Neutrophil (primary cell): ENCODE results near the gene WBP2.

Experiments
- H3K27ac ChIP-seq: fragments of 200-600 bp; sonication (generic); 2 replicates; pipeline ENCODE4 v1.5.1; 2016; ENCODE audit warnings: mild to moderate bottlenecking, moderate library complexity
- H3K27me3 ChIP-seq: fragments of 200-600 bp; sonication (generic); 2 replicates; pipeline ENCODE4 v1.6.0; 2016; ENCODE audit warnings: mild to moderate bottlenecking
- H3K36me3 ChIP-seq: fragments of 200-600 bp; sonication (generic); 2 replicates; pipeline ENCODE4 v1.5.1; 2017
- H3K4me1 ChIP-seq, 2 experiments: fragments of 200-600 bp in 1 of 2; sonication (generic) in 1 of 2; 1 replicate in 1 of 2; 2 replicates in 1 of 2; pipeline versions ENCODE4 v1.5.1 to v1.6.1; 2013 to 2016; ENCODE audit warnings: low read depth in 1 of 2, low read length in 1 of 2, mild to moderate bottlenecking in 1 of 2, moderate library complexity in 1 of 2; ENCODE audit not compliant: control insufficient read depth in 1 of 2, insufficient read depth in 1 of 2
- H3K4me3 ChIP-seq, 2 experiments: fragments of 200-600 bp in 1 of 2; sonication (generic) in 1 of 2; 1 replicate in 1 of 2; 2 replicates in 1 of 2; pipeline ENCODE4 v1.5.1; 2013 to 2016; ENCODE audit warnings: low read depth in 1 of 2, low read length in 1 of 2, mild to moderate bottlenecking in 1 of 2, moderate library complexity in 1 of 2
- H3K9me3 ChIP-seq: fragments of 200-600 bp; sonication (generic); 2 replicates; pipeline ENCODE4 v1.5.1; 2016
- TF ChIP-seq, protein P1 (sequence below): fragments of 200-600 bp; sonication (generic); IDR thresholded peaks from 2 replicates; pipeline ENCODE4 v1.5.1; 2016; ENCODE audit warnings: antibody characterized with exemption

The WBP2 gene

DNA sequence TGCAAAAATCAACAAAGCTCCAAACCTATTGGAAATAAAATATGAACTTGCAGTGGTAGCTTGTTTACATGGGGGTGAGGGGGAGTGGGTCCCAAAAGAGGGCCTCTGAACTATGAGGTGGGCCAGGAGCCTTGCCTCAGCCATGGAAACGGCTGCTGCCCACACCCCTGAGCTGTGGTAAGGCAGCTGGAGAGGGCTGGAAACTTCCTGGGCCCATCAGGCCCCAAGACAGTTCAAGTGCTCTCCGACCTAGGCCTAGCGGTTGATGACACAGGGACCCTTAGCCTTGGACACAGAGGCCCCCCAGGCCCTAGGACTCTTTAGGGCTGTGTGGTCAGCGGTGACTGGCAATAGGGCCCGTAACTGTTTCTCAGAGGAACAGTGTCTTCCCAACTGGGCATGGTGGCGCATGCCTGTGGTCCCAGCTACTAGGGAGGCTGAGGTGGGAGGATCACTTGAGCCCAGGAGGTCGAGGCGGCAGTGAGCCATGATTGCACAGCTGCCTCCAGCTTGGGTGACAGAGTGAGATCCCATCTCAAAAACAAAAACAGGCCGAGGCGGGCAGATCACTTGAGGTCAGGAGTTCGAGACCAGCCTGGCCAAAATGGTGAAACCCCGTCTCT lies 29.3 kb downstream of the WBP2 start:
- Histone ChIP-seq H3K27ac (peak overlapping the region; percentile 63), H3K4me1 (no peaks in the 10 kb centered on the region), H3K9me3 (no peaks in the 10 kb centered on the region), H3K27me3 (no peaks in the 10 kb centered on the region), H3K4me3 (no peak overlapping the region), H3K36me3 (peaks cover 83% of the 10 kb centered on the region)
- TF ChIP-seq, protein P1, sequence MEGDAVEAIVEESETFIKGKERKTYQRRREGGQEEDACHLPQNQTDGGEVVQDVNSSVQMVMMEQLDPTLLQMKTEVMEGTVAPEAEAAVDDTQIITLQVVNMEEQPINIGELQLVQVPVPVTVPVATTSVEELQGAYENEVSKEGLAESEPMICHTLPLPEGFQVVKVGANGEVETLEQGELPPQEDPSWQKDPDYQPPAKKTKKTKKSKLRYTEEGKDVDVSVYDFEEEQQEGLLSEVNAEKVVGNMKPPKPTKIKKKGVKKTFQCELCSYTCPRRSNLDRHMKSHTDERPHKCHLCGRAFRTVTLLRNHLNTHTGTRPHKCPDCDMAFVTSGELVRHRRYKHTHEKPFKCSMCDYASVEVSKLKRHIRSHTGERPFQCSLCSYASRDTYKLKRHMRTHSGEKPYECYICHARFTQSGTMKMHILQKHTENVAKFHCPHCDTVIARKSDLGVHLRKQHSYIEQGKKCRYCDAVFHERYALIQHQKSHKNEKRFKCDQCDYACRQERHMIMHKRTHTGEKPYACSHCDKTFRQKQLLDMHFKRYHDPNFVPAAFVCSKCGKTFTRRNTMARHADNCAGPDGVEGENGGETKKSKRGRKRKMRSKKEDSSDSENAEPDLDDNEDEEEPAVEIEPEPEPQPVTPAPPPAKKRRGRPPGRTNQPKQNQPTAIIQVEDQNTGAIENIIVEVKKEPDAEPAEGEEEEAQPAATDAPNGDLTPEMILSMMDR: no peak

DNA sequence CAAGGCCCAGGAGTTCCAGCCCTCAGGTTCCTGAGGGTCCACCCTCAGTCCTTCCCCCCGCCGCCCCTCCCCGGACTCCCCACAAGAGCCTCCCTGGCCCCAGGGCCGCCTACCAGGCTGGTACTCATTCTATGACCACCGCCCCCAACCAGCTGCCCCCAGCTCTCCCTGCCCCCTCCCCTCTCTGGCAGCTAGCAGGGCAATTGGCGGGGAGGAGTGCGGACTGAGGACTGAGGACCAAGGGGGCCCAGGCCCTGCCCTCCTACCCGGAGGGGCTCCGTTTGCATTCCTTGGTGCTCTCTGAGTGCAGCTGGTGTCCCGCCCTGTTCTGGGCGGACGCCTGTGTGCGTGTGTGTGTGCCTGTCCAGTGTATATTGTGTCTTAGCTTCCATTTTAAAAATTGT lies 30.0 kb downstream of the WBP2 start:
- Histone ChIP-seq H3K27me3 (no peaks in the 10 kb centered on the region), H3K27ac (peak overlapping the region; percentile 63), H3K9me3 (no peaks in the 10 kb centered on the region)

DNA sequence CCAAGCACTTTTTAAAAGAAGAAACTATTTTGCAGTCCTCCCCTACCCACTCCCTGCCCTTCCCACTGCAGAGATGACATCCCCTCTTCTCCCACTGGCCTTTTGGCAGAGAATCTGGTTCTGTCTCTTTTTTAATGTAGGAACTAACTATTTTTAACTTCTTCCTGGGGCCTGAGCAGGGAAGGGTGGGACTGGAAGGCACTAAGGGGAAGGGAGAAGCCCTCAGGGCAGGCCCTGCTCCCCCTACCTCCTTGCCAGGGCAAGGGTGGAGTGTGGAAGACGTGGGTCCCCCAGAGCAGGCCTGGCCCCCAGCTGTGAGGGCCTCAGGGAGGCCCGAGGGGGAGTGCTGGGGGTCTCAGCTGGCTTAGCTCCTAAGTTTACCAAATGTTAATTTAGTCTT lies 30.5 kb downstream of the WBP2 start:
- Histone ChIP-seq H3K4me3 (no peak overlapping the region), H3K36me3 (peaks cover 83% of the 10 kb centered on the region), H3K27ac (peak overlapping the region; percentile 63), H3K4me1 (no peaks in the 10 kb centered on the region), H3K9me3 (no peaks in the 10 kb centered on the region), H3K27me3 (no peaks in the 10 kb centered on the region)
- TF ChIP-seq, protein P1: no peak

More for the DNA sequence above, 30.0 kb downstream of the WBP2 start:
- H3K4me3 ChIP-seq: no peak overlapping the region
- H3K4me1 ChIP-seq: no peaks in the 10 kb centered on the region
- H3K36me3 ChIP-seq: peaks cover 83% of the 10 kb centered on the region
- TF ChIP-seq, protein P1: no peak

DNA sequence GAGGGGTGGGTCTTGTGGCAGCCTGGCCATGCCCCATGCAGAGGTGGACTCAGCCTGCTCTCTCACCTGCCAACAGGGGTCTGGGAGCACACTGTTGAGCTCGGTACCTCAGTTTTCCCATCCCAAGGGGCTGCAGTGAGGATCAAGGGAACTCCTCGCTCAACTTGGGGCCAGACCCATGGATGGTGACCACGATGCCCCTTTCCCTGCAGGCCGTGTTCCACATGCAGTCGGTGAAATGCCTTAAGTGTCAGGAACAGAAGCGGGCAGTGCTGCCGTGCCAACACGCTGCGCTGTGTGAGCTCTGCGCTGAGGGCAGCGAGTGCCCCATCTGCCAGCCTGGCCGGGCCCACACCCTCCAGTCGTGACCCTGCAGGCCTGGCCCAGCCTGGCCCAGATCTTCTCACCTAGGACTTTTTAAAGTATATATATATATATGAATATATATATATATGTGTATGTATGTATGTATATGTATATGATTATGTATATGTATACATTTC lies 31.0 kb downstream of the WBP2 start:
- H3K36me3 ChIP-seq: peaks cover 83% of the 10 kb centered on the region
- H3K27ac ChIP-seq: peak overlapping the region; percentile 63
- no peaks in the 10 kb centered on the region for H3K27me3 ChIP-seq
- no peak overlapping the region for H3K4me3 ChIP-seq
- no peaks in the 10 kb centered on the region for H3K9me3 ChIP-seq
- TF ChIP-seq, protein P1: no peak
- H3K4me1 ChIP-seq: no peaks in the 10 kb centered on the region

DNA sequence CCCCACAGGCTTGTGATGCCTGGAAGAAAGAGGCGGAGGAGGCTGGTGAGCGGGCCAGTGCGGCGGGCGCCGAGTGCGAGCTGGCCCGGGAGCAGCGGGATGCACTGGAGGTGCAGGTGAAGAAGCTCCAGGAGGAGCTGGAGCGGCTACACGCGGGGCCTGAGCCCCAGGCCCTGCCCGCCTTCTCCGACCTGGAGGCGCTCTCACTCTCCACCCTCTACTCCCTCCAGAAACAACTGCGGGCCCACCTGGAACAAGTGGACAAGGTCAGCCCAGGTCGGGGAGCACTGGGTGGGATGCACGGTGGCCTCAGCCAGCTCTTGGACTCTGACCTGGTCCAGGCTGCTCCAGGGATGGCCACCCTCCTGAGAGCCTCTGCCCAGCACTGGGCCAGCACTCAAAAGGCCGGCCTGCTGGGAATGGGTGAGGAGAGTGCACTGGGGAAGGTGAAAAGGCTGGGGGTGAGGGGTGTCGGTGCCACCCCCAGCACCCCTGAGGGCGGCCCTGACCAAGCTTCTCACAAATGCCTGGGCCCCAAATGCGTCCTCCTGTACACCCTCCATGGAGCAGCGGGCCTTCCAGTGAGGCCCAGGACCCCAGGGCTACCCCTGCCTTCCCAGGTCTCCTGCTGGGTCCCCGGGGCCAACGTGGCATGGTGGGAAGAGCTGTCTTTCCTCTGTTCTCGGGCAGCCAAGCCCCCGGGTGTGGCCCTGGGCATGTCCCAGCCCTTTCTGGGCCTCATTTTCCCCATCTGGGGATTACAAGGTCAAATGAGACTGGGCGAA lies 31.7 kb downstream of the WBP2 start:
- TF ChIP-seq, protein P1: no peak
- Histone ChIP-seq H3K36me3 (peaks cover 83% of the 10 kb centered on the region), H3K9me3 (no peaks in the 10 kb centered on the region), H3K4me3 (no peak overlapping the region), H3K27ac (peak overlapping the region; percentile 23), H3K27me3 (no peaks in the 10 kb centered on the region), H3K4me1 (no peaks in the 10 kb centered on the region)
